Transverse colon (tissue), 4 donors: ENCODE measurements around the gene CRYBA4. TPM values are rescaled to one million over a fixed set of nuclear protein-coding genes. Genes with fewer than 3 reads are reported as not detected.
A peak's percentile ranks its signal among the peaks of the same experiment; 100 is the strongest.

Experiments used
- DNase-seq: peaks from one replicate; pipeline ENCODE4 v3.0.0-alpha.2; 2019
- H3K27ac ChIP-seq, 4 donors: fragments of 200-600 bp; sonication (generic); 2 replicates each; pipeline ENCODE4 v1.5.1; 2016 to 2018; ENCODE audit warnings: inconsistent platforms in 4 of 4
- H3K27me3 ChIP-seq: fragments of 200-600 bp; sonication (generic); 2 replicates; pipeline ENCODE4 v1.5.1; 2017; ENCODE audit warnings: inconsistent platforms
- H3K36me3 ChIP-seq, 4 donors: fragments of 200-600 bp; sonication (generic); 2 replicates each; pipeline ENCODE4 v1.5.1; 2017 to 2019; ENCODE audit warnings: inconsistent platforms in 4 of 4
- H3K4me1 ChIP-seq, 4 donors: fragments of 200-600 bp; sonication (generic); 2 replicates each; pipeline ENCODE4 v1.5.1; 2017 to 2020; ENCODE audit warnings: inconsistent platforms in 4 of 4
- H3K4me3 ChIP-seq, 4 donors: fragments of 200-600 bp; sonication (generic); 1 replicate in 1 of 4; 2 replicates in 3 of 4; pipeline versions ENCODE4 v1.5.1 to v1.6.1; 2017 to 2019; ENCODE audit warnings: inconsistent platforms in 4 of 4
- H3K9me3 ChIP-seq, 2 donors: fragments of 200-600 bp; sonication (generic); 2 replicates each; pipeline ENCODE4 v1.5.1; 2017 to 2019; ENCODE audit warnings: inconsistent platforms in 2 of 2
- EP300 ChIP-seq: sonication (generic); formaldehyde crosslinking; IDR thresholded peaks from one replicate; pipeline ENCODE4 v1.6.1; 2017; ENCODE audit warnings: antibody characterized with exemption, low read depth
- POLR2A ChIP-seq: fragments of 450-650 bp; IDR thresholded peaks from one replicate; pipeline ENCODE4 v1.6.1; 2016; ENCODE audit warnings: antibody characterized with exemption, mild to moderate bottlenecking, moderate library complexity
- POLR2AphosphoS5 ChIP-seq, 3 donors: sonication (generic); formaldehyde crosslinking; IDR thresholded peaks; one replicate each; pipeline ENCODE4 v1.6.1; 2016; ENCODE audit warnings: antibody characterized with exemption in 3 of 3
- WGBS, 2 donors: methylation state at CpG; one replicate each; pipeline ENCODE4 v1.1.5; 2018; ENCODE audit warnings: low coverage in 1 of 2; 5-methylcytosine and 5-hydroxymethylcytosine counted together
- in situ Hi-C, 4 donors: fragments of 200-750 bp; cut with MboI; loops; one replicate each; pipeline versions ENCODE4 v1.15.0 to v1.15.1; 2017; ENCODE audit warnings: low sequenced_read_pairs in 3 of 4, low pct_ligation_motif_present in 1 of 4, low pct_unique_long_range_greater_than_20kb in 1 of 4
- intact Hi-C: fragments of 100-400 bp; cut with DNase I; formaldehyde crosslinking; loops from one replicate; pipeline ENCODE4 v1.15.1; 2023; ENCODE audit warnings: low total_unique reads
- total RNA-seq, 4 donors: library from RNA; depleted of rRNA; stranded (reverse); fragments of >200 nt; gene quantifications; one replicate each; pipeline ENCODE4 v1.1.0, GENCODE V29; 2016
- TF ChIP-seq, protein P1 (sequence below), 5 experiments: fragments of 200-600 bp in 3 of 5; fragments of 450-650 bp in 2 of 5; sonication (generic) in 3 of 5; IDR thresholded peaks; 1 replicate in 2 of 5; 2 replicates in 3 of 5; pipeline ENCODE4 v1.5.1; 2016 to 2017; ENCODE audit warnings: antibody characterized with exemption in 5 of 5, inconsistent platforms in 3 of 5, mild to moderate bottlenecking in 2 of 5, moderate library complexity in 1 of 5

Gene CRYBA4
- total RNA-seq, 4 donors from 2014 or later = not detected

DNA sequence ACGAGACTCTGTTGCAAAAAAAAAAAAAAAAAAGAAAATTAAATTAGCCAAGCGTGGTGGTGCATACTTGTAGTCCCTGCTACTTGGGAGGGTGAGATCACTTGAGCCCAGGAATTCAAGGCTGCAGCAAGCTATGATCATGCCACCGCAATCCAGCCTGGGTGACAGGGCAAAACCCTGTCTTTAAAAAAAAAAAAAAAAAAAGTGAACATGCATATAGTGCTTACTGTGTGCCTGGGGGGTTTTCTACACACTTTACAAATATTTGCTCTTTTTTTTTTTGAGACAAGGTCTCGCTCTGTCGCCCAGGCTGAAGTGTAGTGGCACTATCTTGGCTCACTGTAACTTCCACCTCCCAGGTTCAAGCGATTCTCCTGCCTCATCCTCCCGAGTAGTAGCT, 44.7 kb upstream of the CRYBA4 start:
- Histone ChIP-seq H3K9me3 (no peaks in the 10 kb centered on the region), H3K4me1 (peaks cover 0 to 21% (median 0%) of the 10 kb centered on the region in 4 donors), H3K4me3 (no peak overlapping the region), H3K27me3 (no peaks in the 10 kb centered on the region), H3K27ac (no peak overlapping the region), H3K36me3 (no peaks in the 10 kb centered on the region)
- intact Hi-C loops (no loop called here), in situ Hi-C loops (no loop called here)
- DNase-seq = no peak
- WGBS, 2 donors = 91 to 98% methylated on average over 6 to 7 of the region's 7 CpGs
- TF ChIP-seq, protein P1, sequence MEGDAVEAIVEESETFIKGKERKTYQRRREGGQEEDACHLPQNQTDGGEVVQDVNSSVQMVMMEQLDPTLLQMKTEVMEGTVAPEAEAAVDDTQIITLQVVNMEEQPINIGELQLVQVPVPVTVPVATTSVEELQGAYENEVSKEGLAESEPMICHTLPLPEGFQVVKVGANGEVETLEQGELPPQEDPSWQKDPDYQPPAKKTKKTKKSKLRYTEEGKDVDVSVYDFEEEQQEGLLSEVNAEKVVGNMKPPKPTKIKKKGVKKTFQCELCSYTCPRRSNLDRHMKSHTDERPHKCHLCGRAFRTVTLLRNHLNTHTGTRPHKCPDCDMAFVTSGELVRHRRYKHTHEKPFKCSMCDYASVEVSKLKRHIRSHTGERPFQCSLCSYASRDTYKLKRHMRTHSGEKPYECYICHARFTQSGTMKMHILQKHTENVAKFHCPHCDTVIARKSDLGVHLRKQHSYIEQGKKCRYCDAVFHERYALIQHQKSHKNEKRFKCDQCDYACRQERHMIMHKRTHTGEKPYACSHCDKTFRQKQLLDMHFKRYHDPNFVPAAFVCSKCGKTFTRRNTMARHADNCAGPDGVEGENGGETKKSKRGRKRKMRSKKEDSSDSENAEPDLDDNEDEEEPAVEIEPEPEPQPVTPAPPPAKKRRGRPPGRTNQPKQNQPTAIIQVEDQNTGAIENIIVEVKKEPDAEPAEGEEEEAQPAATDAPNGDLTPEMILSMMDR (IDR thresholded peaks at IDR 0.05) = no peak
- TF ChIP-seq POLR2AphosphoS5 (IDR thresholded peaks at IDR 0.05) (no peak), EP300 (no peak), POLR2A (no peak)

DNA sequence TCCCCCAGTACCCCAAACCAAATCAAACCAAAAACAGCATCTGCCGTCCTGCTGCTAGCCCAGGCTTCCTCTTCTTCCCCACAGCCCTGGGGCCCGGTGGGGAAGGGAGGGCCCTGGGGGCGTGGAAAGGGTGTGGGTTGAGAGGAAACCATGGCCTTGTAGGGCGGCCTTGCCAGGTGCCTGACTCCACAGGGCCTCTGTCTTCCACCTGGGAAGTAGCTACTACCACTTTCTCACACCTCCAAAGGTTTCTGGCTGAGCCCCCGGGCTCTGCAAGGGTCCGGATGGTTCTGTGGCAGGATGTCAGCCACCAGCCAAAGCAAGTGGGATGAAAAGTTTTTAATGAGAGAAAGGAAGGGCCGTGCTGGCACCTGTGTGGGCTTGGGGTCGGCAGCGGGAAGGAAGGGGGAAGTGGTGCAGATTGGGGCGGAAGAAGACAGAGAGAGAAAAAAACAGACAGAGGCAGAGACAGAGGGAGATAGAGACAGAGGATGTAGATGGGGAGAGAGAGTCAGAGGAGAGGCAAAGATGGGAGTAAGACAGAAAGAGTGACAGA, 42.4 kb upstream of the CRYBA4 start:
- DNase-seq = peak; percentile 62
- WGBS, 2 donors = 48 to 69% methylated on average over 4 to 10 of the region's 10 CpGs
- in situ Hi-C loops = no loop called here

DNA sequence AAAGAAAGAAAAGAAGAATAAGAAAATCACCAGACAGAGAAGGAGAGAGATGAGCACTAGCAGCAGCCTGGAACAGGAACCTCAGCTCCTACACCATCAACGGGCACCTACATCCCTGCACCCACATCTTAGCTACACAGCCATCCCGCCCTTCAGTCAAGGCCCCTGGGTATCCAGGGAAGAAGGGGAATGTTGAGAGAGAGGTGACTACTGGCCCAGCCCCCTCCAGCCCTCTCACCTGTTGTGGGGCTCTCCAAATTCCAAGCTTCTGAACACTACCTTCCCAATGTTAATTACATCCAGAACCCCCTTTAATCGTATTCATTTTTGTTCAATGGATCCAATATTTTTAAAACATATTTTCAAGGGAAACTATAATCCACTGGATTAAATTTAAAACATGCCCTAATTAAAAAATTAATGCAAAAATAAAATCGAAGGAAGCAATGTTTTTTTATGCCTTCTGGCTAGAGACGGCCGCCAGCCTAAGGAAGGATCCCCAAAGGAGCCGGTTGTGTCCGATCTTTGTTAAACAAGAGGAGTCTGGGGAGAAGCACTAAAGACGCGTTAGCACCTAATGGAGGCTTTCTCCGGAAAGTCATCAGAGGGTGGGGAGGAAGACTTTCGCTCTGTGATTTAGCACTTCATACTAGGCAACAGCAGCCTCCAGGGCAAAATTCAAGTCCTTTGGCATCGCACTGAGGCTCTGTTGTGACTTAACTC, 41.4 kb upstream of the CRYBA4 start:
- H3K36me3 ChIP-seq = no peaks in the 10 kb centered on the region
- H3K4me3 ChIP-seq = no peak overlapping the region
- DNase-seq = no peak
- H3K9me3 ChIP-seq = no peaks in the 10 kb centered on the region
- WGBS, 2 donors = 81 to 84% methylated on average over 9 to 13 of the region's 13 CpGs
- H3K4me1 ChIP-seq = peaks cover 0 to 14% (median 0%) of the 10 kb centered on the region in 4 donors
- intact Hi-C loops = no loop called here
- TF ChIP-seq POLR2A (no peak), EP300 (no peak), POLR2AphosphoS5 (IDR thresholded peaks at IDR 0.05) (no peak)
- TF ChIP-seq, protein P1 (IDR thresholded peaks at IDR 0.05) = no peak
- no peaks in the 10 kb centered on the region for H3K27me3 ChIP-seq
- peak overlapping the region in 1 of 4 donors; percentile 30 for H3K27ac ChIP-seq
- in situ Hi-C loops = no loop called here

More for the DNA sequence above, 42.4 kb upstream of the CRYBA4 start:
- Histone ChIP-seq H3K36me3 (no peaks in the 10 kb centered on the region), H3K27me3 (no peaks in the 10 kb centered on the region), H3K4me1 (peaks cover 0 to 9% (median 0%) of the 10 kb centered on the region in 4 donors), H3K9me3 (no peaks in the 10 kb centered on the region), H3K4me3 (no peak overlapping the region), H3K27ac (peak overlapping the region in 1 of 4 donors; percentile 30)
- TF ChIP-seq POLR2A = no peak
- TF ChIP-seq EP300 = no peak
- TF ChIP-seq, protein P1 (IDR thresholded peaks at IDR 0.05) = no peak
- no peak for TF ChIP-seq POLR2AphosphoS5 (IDR thresholded peaks at IDR 0.05)
- intact Hi-C loops = no loop called here

DNA sequence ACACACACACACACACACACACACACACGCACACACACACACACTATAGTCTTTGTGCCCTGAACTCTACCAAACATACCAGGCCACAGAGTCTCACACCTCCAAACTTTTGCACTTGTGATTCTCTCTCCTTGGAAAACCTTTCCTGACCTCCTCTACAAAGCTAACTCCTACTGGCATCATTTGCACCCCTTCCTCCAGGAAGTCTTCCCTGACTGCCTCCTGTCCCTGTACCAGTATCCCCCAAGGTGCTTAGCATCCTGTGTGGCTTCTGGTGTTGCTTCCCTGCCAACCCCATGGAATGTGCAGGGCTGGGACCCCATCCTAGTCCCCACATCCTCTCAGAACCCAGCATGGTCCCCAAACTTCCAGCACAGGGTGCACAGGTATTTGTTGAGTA, 40.7 kb upstream of the CRYBA4 start:
- no peak for DNase-seq
- Histone ChIP-seq H3K27ac (no peak overlapping the region), H3K4me3 (no peak overlapping the region), H3K9me3 (no peaks in the 10 kb centered on the region), H3K4me1 (peaks cover 0 to 15% (median 0%) of the 10 kb centered on the region in 4 donors), H3K27me3 (no peaks in the 10 kb centered on the region), H3K36me3 (no peaks in the 10 kb centered on the region)
- 0% methylated on average over 1 of the region's 1 CpG; no CpG with 5 or more reads in 1 of the 2 donors for WGBS, 2 donors
- TF ChIP-seq POLR2AphosphoS5 (IDR thresholded peaks at IDR 0.05) (no peak), POLR2A (no peak), EP300 (no peak)
- TF ChIP-seq, protein P1 (IDR thresholded peaks at IDR 0.05) = no peak
- in situ Hi-C loops (no loop called here), intact Hi-C loops (no loop called here)
